ENCODE measurements around the gene IPCEF1. TPM values are rescaled to one million over a fixed set of nuclear protein-coding genes. Genes with fewer than 3 reads are reported as not detected.

Gene IPCEF1
- polyA plus RNA-seq, 1 donor from 2014 or later, result 3.9 TPM

DNA sequence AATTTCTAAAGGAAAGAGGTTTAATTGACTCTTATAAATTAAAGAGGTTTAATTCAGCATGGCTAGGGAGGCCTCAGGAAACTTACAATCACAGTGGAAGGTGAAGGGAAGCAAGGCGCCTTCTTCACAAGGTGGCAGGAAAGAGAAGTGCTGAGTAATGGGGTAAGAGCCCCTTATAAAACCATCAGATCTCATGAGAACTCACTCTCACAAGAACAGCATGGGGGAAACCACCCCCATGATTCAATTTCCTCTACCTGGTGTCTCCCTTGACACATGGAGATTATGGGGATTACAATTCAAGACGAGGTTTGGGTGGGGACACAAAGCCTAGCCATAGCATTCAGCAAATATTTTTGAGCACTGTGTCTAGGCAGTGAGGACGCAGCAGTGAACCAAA, 3.9 kb upstream of the IPCEF1 start:
- H3K79me2 ChIP-seq (replicated peaks; ENCODE audit: insufficient read depth, low read length), result no peaks in the 10 kb centered on the region
- H3K27ac ChIP-seq (ENCODE audit: low read length), result no peak overlapping the region
- no peaks in the 10 kb centered on the region for H4K20me1 ChIP-seq (ENCODE audit: insufficient read depth)
- no peak overlapping the region for H3K9ac ChIP-seq (ENCODE audit: low read length)
- no peak overlapping the region for H3K4me2 ChIP-seq (ENCODE audit: low read length)
- H3F3A ChIP-seq (ENCODE audit: insufficient read depth, low read length, poor library complexity, severe bottlenecking), result no peaks in the 10 kb centered on the region
- TF ChIP-seq EZH2 (IDR thresholded peaks at IDR 0.05; ENCODE audit: borderline replicate concordance, insufficient read depth, low read length, poor library complexity, severe bottlenecking) (no peak), EP300 (conservative IDR thresholded peaks at IDR 0.05; ENCODE audit: poor library complexity, severe bottlenecking) (no peak), RAD21 (conservative IDR thresholded peaks at IDR 0.05) (no peak), POLR2AphosphoS5 (IDR thresholded peaks at IDR 0.05) (no peak), SMC3 (conservative IDR thresholded peaks at IDR 0.05; ENCODE audit: poor library complexity) (no peak), MXI1 (conservative IDR thresholded peaks at IDR 0.05; ENCODE audit: poor library complexity, severe bottlenecking) (no peak)
- no peak overlapping the region for H3K4me3 ChIP-seq (ENCODE audit: low read length)
- H3K36me3 ChIP-seq (ENCODE audit: insufficient read depth, low read length), result no peaks in the 10 kb centered on the region
- H3K9me2 ChIP-seq (ENCODE audit: insufficient read depth, low read length), result no peaks in the 10 kb centered on the region
- H3K27me3 ChIP-seq (ENCODE audit: insufficient read depth, low read depth, low read length), result no peaks in the 10 kb centered on the region
- no peak overlapping the region for H2AFZ ChIP-seq (ENCODE audit: low read depth, low read length)
- no peaks in the 10 kb centered on the region for H3K9me3 ChIP-seq (ENCODE audit: low read length)

DNA sequence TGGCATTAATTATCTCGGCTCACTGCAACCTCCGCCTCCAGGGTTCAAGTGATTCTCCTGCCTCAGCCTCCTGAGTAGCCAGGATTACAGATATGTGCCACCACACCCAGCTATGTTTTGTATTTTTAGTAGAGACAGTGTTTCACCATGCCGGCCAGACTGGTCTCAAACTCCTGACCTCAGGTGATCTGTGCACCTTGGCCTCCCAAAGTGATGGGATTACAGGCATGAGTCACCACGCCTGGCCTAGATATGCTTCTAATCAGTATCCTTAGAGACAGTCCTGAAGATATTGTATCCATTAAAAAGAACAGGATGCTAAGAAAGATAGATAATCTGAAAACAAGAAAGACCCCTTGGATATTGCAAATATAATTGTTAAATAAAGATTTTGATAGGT, 3.1 kb upstream of the IPCEF1 start:
- Histone ChIP-seq H3K9me3 (ENCODE audit: low read length) (no peaks in the 10 kb centered on the region), H3K27me3 (ENCODE audit: insufficient read depth, low read depth, low read length) (no peaks in the 10 kb centered on the region), H3K27ac (ENCODE audit: low read length) (no peak overlapping the region), H2AFZ (ENCODE audit: low read depth, low read length) (no peak overlapping the region), H3K4me3 (ENCODE audit: low read length) (no peak overlapping the region), H4K20me1 (ENCODE audit: insufficient read depth) (no peaks in the 10 kb centered on the region), H3F3A (ENCODE audit: insufficient read depth, low read length, poor library complexity, severe bottlenecking) (no peaks in the 10 kb centered on the region), H3K9ac (ENCODE audit: low read length) (no peak overlapping the region), H3K79me2 (replicated peaks; ENCODE audit: insufficient read depth, low read length) (no peaks in the 10 kb centered on the region), H3K9me2 (ENCODE audit: insufficient read depth, low read length) (no peaks in the 10 kb centered on the region), H3K36me3 (ENCODE audit: insufficient read depth, low read length) (no peaks in the 10 kb centered on the region), H3K4me2 (ENCODE audit: low read length) (no peak overlapping the region)
- TF ChIP-seq EP300 (conservative IDR thresholded peaks at IDR 0.05; ENCODE audit: poor library complexity, severe bottlenecking) (no peak), RAD21 (conservative IDR thresholded peaks at IDR 0.05) (no peak), EZH2 (IDR thresholded peaks at IDR 0.05; ENCODE audit: borderline replicate concordance, insufficient read depth, low read length, poor library complexity, severe bottlenecking) (no peak)
- TF ChIP-seq, protein P1, sequence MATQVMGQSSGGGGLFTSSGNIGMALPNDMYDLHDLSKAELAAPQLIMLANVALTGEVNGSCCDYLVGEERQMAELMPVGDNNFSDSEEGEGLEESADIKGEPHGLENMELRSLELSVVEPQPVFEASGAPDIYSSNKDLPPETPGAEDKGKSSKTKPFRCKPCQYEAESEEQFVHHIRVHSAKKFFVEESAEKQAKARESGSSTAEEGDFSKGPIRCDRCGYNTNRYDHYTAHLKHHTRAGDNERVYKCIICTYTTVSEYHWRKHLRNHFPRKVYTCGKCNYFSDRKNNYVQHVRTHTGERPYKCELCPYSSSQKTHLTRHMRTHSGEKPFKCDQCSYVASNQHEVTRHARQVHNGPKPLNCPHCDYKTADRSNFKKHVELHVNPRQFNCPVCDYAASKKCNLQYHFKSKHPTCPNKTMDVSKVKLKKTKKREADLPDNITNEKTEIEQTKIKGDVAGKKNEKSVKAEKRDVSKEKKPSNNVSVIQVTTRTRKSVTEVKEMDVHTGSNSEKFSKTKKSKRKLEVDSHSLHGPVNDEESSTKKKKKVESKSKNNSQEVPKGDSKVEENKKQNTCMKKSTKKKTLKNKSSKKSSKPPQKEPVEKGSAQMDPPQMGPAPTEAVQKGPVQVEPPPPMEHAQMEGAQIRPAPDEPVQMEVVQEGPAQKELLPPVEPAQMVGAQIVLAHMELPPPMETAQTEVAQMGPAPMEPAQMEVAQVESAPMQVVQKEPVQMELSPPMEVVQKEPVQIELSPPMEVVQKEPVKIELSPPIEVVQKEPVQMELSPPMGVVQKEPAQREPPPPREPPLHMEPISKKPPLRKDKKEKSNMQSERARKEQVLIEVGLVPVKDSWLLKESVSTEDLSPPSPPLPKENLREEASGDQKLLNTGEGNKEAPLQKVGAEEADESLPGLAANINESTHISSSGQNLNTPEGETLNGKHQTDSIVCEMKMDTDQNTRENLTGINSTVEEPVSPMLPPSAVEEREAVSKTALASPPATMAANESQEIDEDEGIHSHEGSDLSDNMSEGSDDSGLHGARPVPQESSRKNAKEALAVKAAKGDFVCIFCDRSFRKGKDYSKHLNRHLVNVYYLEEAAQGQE (IDR thresholded peaks at IDR 0.05; ENCODE audit: borderline replicate concordance), result no peak

DNA sequence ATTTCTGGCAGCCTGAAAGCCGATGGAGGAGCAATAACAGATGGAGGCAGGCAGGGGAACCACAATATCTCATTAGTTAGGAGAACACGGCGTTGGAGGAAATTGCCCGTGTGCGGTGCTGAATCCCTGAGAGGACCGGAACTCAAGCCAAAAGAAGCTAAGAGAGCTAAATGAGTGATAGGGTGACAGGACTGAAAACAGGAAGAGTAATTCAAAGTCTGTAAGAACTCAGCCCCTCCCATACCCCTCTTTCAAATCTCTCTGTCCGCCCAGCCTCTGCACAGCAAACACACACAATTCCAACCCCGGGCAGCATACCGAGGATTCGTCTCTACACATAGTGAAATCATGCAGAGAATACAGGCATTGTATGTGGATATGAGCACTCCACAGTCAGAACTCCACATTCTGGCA, 2.6 kb upstream of the IPCEF1 start:
- Histone ChIP-seq H3F3A (ENCODE audit: insufficient read depth, low read length, poor library complexity, severe bottlenecking) (no peaks in the 10 kb centered on the region), H4K20me1 (ENCODE audit: insufficient read depth) (no peaks in the 10 kb centered on the region), H2AFZ (ENCODE audit: low read depth, low read length) (no peak overlapping the region), H3K9ac (ENCODE audit: low read length) (no peak overlapping the region), H3K9me2 (ENCODE audit: insufficient read depth, low read length) (no peaks in the 10 kb centered on the region), H3K79me2 (replicated peaks; ENCODE audit: insufficient read depth, low read length) (no peaks in the 10 kb centered on the region), H3K36me3 (ENCODE audit: insufficient read depth, low read length) (no peaks in the 10 kb centered on the region), H3K27me3 (ENCODE audit: insufficient read depth, low read depth, low read length) (no peaks in the 10 kb centered on the region), H3K4me2 (ENCODE audit: low read length) (no peak overlapping the region), H3K27ac (ENCODE audit: low read length) (no peak overlapping the region), H3K4me3 (ENCODE audit: low read length) (no peak overlapping the region), H3K9me3 (ENCODE audit: low read length) (no peaks in the 10 kb centered on the region)
- TF ChIP-seq MXI1 (conservative IDR thresholded peaks at IDR 0.05; ENCODE audit: poor library complexity, severe bottlenecking) (no peak), TAF1 (IDR thresholded peaks at IDR 0.05; ENCODE audit: low read depth) (no peak), EP300 (conservative IDR thresholded peaks at IDR 0.05; ENCODE audit: poor library complexity, severe bottlenecking) (no peak), RAD21 (conservative IDR thresholded peaks at IDR 0.05) (no peak), SMC3 (conservative IDR thresholded peaks at IDR 0.05; ENCODE audit: poor library complexity) (no peak)
